A673 (cell line): ENCODE data around the gene RPL6.

ENCODE experiments used
- CTCF ChIP-seq: fragments of 300-800, 200-600 bp; sonication (generic); conservative IDR thresholded peaks from 2 replicates; pipeline ENCODE4 v1.5.1; 2017; ENCODE audit warnings: low read depth, mild to moderate bottlenecking, antibody characterized with exemption, low read length, moderate library complexity, mixed read lengths
- EZH2 ChIP-seq: fragments of 200-600 bp; sonication (generic); IDR thresholded peaks from 2 replicates; pipeline ENCODE4 v1.6.1; 2017; ENCODE audit warnings: borderline replicate concordance, low read depth, mild to moderate bottlenecking, mixed read lengths, antibody characterized with exemption, low read length; ENCODE audit not compliant: poor library complexity, severe bottlenecking

GRCh38 chr12:112427760-112428159 is 18.4 kb upstream of the RPL6 start:
- TF ChIP-seq CTCF, result no peak
- no peak for TF ChIP-seq EZH2
